Activated CD8-positive, alpha-beta memory T cell treated with anti-CD3 and anti-CD28 coated beads, Interleukin-2, amount 10 ng/mL, durations not matched to agents 7 days and 5 days (primary cell): ENCODE data around the gene TBATA. TPM values are rescaled to one million over a fixed set of nuclear protein-coding genes. Genes with fewer than 3 reads are reported as not detected.

ENCODE experiments used
- ATAC-seq: fragments of 150-1000 bp; cut with Tn5 transposase; one replicate; pipeline ENCODE4 v1.10.0; 2021; ENCODE audit warnings: moderate library complexity
- CTCF ChIA-PET: fragments of 350-600 bp; sonication (Branson Sonifier 250); formaldehyde crosslinking; loops from one replicate; lab custom pipeline; 2021; ENCODE audit warnings: antibody characterized with exemption; lab: Charles Lee
- DNase-seq: peaks from one replicate; pipeline ENCODE4 v3.0.0-alpha.2; 2020
- H3K27ac Mint-ChIP-seq: one replicate; pipeline ENCODE4 v1.8.0; 2021; ENCODE audit warnings: mild to moderate bottlenecking, mixed read lengths
- H3K27me3 Mint-ChIP-seq: one replicate; pipeline ENCODE4 v1.8.0; 2021; ENCODE audit warnings: mixed read lengths
- H3K36me3 Mint-ChIP-seq: one replicate; pipeline ENCODE4 v1.8.0; 2021; ENCODE audit warnings: mild to moderate bottlenecking, mixed read lengths
- H3K4me1 Mint-ChIP-seq: one replicate; pipeline ENCODE4 v1.8.0; 2021; ENCODE audit warnings: mixed read lengths
- H3K4me3 Mint-ChIP-seq: one replicate; pipeline ENCODE4 v1.8.0; 2021; ENCODE audit warnings: mild to moderate bottlenecking, moderate library complexity, mixed read lengths
- H3K9me3 Mint-ChIP-seq: one replicate; pipeline ENCODE4 v1.8.0; 2022; ENCODE audit warnings: low read depth, mixed read lengths
- total RNA-seq, 2 experiments: library from RNA; stranded (reverse); gene quantifications; one replicate each; pipeline ENCODE4 v1.2.3, GENCODE V29; 2021

The TBATA gene
- total RNA-seq, 2 experiments from 2014 or later, result not detected

DNA sequence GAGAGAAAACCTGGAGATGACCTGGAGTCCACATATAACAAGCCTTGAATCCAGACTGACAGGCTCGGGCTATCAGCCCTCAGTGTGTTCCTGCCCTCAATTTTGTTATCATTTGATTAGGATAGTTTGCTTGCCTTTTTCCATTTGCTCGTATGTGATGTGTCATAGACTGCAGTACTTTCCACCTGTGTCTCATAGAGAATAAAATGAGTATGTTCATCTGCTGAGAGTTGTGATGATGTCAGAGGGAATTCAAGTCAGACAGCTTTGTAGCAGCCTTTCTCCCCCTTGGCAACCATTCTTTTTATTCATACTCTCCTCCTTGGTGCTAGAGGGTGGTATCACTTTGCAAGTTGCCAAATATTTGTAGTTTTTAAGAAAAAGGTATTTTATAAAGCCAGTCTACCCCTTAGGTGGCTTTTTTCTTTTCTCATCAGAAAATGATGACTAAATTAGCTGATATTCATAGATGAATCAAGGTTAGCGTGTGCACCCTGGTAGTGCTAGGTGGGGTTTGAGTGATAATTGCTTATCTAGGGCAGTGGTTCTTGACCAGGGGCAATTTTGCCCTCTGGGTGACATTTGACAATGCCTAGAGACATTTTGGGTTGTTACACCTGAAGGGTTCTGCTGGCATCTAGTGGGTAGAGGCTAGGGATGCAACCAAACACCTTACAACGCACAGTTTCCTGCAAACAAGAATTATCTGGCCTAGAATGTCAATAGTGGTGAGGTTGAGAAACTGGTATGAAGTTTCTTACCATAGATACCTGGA lies 36.0 kb upstream of the TBATA start:
- Mint-ChIP-seq H3K9me3 (no peaks in the 10 kb centered on the region), H3K36me3 (peaks cover 22% of the 10 kb centered on the region), H3K27me3 (no peaks in the 10 kb centered on the region), H3K27ac (no peak overlapping the region), H3K4me1 (peaks cover 21% of the 10 kb centered on the region), H3K4me3 (no peak overlapping the region)
- ATAC-seq (peak; percentile 25), DNase-seq (no peak)
- CTCF ChIA-PET, result interaction anchor here (1.0 to 2.4 kb wide), 4 partner anchors 17 to 271 kb away, joined by 3 to 11 read pairs (median 3); no protein-coding TSS in a partner anchor

DNA sequence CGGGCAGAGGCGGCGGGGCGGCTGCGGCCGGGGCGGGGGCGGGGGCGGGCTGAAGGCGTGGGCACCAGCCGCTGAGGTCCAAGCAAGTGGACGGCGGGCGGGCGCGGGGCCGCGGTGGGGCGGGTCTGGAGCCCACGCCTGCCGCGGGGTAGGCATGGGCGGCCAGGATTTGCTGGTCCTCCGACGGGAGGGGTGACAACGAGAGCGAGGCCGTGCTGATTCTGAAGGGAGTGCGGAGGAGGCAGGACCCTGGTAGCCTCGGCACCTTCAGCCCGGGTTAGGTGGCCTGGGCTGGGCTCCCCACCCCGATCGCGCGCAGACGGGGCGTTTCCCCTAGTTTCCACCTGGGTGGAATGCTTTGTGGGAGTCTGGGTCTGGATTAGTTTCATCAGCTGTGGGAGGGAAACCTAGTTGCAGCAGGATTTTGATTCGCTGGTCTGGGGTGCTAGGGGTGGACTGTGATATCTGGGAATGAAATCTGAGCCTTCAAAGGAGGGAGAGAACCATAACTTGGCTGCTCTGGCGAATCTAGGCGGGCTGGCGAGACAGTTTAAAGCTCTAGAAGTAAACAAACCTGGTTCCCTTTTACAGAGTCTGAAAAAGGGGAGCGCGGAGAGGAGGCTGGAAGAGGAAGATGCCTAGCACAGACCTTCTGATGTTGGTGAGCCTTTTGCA lies 31.2 kb upstream of the TBATA start:
- Mint-ChIP-seq H3K27me3 (no peaks in the 10 kb centered on the region), H3K27ac (peak overlapping the region; percentile 58), H3K36me3 (peaks cover 11% of the 10 kb centered on the region), H3K4me1 (peaks cover 23% of the 10 kb centered on the region), H3K9me3 (no peaks in the 10 kb centered on the region), H3K4me3 (peak overlapping the region; percentile 80)
- DNase-seq, result peak; percentile 60
- ATAC-seq, result peak; percentile 61
- CTCF ChIA-PET, result interaction anchor here (0.7 to 3.8 kb wide), 13 partner anchors 10 to 411 kb away, joined by 3 to 33 read pairs (median 4); no protein-coding TSS in a partner anchor

DNA sequence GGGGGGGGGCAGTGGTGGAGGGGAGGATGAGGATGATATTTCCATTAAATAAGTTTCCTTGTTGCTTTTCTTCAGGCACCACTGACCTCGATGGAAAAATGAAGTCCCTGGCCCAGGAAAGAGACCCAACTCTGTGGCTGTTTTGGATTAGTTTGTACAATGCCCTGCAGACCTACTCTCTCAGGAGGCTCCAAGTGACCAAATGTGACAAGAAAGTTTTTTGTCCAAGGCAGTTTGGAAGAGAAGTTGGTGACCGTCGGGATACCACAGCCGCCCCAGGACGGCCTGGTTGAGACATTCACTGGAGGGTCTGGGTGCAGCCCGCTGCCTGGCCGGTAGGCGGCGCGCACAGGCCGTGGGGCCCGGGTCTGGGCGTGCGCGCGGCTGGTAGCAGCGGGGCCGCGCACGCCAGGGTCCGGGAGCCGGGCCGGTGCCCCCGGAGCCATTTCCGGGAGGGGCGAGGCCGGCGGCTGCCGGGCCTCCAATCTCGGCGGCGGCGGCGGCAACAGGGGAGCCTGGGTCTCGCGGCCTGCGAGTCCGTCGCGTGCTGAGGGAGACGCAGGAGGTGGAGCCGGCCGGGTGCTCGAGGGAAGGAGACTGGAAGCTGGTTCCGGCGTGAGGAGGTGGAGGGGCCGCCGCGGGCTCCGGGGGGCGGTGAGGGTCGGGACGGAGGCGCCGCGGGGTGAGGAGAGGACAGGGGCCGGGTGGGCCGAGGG lies 30.5 kb upstream of the TBATA start, which contains the start of gene SGPL1:
SGPL1 (plus strand) TSS at position 445 of the 716 bp plus-strand sequence. CDS start 906 bp downstream, outside the sequence.
- H3K27me3 Mint-ChIP-seq, result no peaks in the 10 kb centered on the region
- peak; percentile 87 for DNase-seq
- H3K9me3 Mint-ChIP-seq, result no peaks in the 10 kb centered on the region
- ATAC-seq, result peak; percentile 95
- peaks cover 21% of the 10 kb centered on the region for H3K4me1 Mint-ChIP-seq
- CTCF ChIA-PET, result interaction anchor here (0.7 to 3.8 kb wide), 17 partner anchors 9 to 411 kb away, joined by 3 to 33 read pairs (median 4); no protein-coding TSS in a partner anchor
- peaks cover 9% of the 10 kb centered on the region for H3K36me3 Mint-ChIP-seq
- peak within 1 kb of the TSS; percentile 67 for H3K27ac Mint-ChIP-seq
- H3K4me3 Mint-ChIP-seq, result peak within 1 kb of the TSS; percentile 80

DNA sequence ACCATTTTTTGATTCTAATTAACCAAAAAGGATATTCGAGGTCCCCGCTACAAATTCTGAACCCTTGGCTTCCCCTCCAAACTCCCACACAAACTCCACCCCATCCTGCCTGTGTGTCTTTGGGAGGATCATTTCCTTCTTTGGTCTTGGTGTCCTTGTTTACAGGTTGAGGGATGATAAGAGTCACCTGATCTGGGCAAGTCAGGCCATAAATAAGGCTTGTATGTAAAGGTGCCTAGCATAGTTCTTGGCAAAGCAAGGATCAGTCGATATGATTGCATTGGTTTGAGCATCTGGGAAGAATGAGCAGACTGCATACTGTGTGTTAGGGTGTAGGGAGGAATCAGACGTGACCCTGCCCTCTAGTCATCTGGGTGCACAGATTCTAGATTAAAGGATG lies 28.9 kb upstream of the TBATA start:
- Mint-ChIP-seq H3K4me3 (no peak overlapping the region), H3K9me3 (no peaks in the 10 kb centered on the region), H3K27me3 (no peaks in the 10 kb centered on the region), H3K36me3 (peaks cover 5% of the 10 kb centered on the region), H3K4me1 (peaks cover 17% of the 10 kb centered on the region), H3K27ac (no peak overlapping the region)
- DNase-seq (no peak), ATAC-seq (no peak)
- CTCF ChIA-PET, result interaction anchor here (0.9 to 3.8 kb wide), 4 partner anchors 64 to 265 kb away, joined by 3 to 12 read pairs (median 3); no protein-coding TSS in a partner anchor

DNA sequence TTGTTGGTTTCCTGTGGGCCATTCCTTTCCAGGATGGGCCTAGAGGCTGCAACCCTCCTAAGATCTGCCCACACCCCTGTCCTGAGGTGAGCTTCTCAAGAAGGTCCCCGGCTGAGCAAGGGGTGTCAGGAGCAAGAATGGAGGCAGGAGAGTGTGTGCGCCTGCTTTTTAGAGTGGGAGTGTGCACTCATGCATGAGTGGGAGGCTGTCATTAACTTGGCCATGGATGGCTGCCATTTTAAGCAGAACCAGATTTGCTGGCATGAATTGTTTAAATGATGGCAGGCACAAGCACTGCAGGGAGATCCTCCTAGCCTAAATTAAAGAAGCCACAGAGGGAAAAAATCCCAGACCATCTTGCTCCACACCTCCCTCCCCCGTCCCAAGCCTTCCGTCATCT lies 27.6 kb upstream of the TBATA start:
- ATAC-seq, result no peak
- CTCF ChIA-PET, result interaction anchor here (1.0 kb wide), 1 partner anchor 351 kb away, joined by 3 read pairs; no protein-coding TSS in a partner anchor
- DNase-seq, result no peak
- peaks cover 2% of the 10 kb centered on the region for H3K36me3 Mint-ChIP-seq
- no peaks in the 10 kb centered on the region for H3K27me3 Mint-ChIP-seq
- H3K4me1 Mint-ChIP-seq, result peaks cover 12% of the 10 kb centered on the region
- no peaks in the 10 kb centered on the region for H3K9me3 Mint-ChIP-seq
- no peak overlapping the region for H3K27ac Mint-ChIP-seq
- H3K4me3 Mint-ChIP-seq, result no peak overlapping the region

DNA sequence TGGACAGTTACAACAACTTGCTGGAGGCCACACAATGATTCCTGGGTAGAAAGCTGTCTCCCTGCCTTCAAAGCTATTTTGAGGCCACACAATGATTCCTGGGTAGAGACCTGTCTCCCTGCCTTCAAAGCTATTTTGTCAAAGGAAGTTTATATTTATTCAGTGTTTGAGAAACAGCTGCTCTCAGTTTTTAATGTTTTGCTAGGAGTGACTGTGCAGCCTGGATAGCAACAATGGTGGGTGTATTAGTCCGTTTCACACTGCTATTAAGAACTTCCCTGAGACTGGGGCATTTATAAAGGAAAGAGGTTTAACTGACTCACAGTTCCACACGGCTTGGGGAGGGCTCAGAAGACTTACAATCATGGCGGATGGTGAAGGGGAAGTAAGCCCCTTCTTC lies 26.7 kb upstream of the TBATA start:
- Mint-ChIP-seq H3K27ac (no peak overlapping the region), H3K4me3 (no peak overlapping the region), H3K9me3 (no peaks in the 10 kb centered on the region), H3K36me3 (no peaks in the 10 kb centered on the region), H3K27me3 (peaks cover 6% of the 10 kb centered on the region), H3K4me1 (peaks cover 8% of the 10 kb centered on the region)
- ATAC-seq, result no peak
- DNase-seq, result no peak
- CTCF ChIA-PET, result interaction anchor here (0.8 kb wide), 1 partner anchor 193 kb away, joined by 3 read pairs; no protein-coding TSS in a partner anchor

DNA sequence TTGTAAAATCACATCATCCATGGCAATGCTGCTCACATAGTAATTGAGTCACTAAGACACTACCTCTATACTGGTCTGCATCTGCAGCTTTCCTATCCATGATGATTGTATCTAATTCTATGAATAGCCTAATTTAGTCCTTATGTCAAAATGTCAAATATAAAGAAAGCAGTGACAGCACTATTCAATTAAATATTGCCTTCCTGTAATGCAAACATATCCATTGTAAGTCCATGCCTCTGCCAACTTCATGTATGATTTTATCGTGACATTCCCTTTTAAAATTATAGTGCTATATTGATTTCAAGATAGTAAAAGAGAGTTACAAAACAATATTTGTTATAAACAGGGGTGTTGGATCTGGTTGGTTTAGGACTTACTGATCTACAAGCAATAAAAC lies 25.8 kb upstream of the TBATA start:
- H3K36me3 Mint-ChIP-seq, result no peaks in the 10 kb centered on the region
- DNase-seq (no peak), ATAC-seq (no peak)
- no peak overlapping the region for H3K27ac Mint-ChIP-seq
- peaks cover 2% of the 10 kb centered on the region for H3K4me1 Mint-ChIP-seq
- H3K27me3 Mint-ChIP-seq, result peaks cover 6% of the 10 kb centered on the region
- CTCF ChIA-PET, result interaction anchor here (0.8 kb wide), 1 partner anchor 193 kb away, joined by 3 read pairs; no protein-coding TSS in a partner anchor
- no peaks in the 10 kb centered on the region for H3K9me3 Mint-ChIP-seq
- H3K4me3 Mint-ChIP-seq, result no peak overlapping the region

DNA sequence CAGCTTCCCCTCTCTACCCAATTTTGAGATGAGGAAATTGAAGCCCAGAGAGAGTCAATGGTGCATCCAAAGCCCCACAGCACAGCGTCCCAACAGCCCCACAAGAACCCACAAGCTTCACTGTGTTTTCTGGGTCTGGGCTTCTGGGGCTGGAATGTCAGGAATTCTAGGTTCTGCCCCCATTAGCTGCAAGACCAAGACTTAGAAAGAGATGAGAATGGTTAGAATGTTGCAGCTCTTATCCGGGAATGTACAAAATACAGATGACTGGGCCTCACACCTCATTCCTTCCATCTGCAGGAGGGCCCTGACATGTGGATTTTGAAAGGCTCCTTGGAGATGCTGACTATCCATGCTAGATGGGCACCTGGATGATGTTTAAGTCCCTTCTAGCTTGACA lies 24.5 kb upstream of the TBATA start:
- Mint-ChIP-seq H3K27ac (no peak overlapping the region), H3K36me3 (no peaks in the 10 kb centered on the region), H3K27me3 (peaks cover 8% of the 10 kb centered on the region), H3K4me3 (no peak overlapping the region), H3K4me1 (no peaks in the 10 kb centered on the region), H3K9me3 (no peaks in the 10 kb centered on the region)
- ATAC-seq, result no peak
- CTCF ChIA-PET, result interaction anchor here (1.2 to 1.3 kb wide), 2 partner anchors 61 to 260 kb away, joined by 3 to 4 read pairs; no protein-coding TSS in a partner anchor
- no peak for DNase-seq

DNA sequence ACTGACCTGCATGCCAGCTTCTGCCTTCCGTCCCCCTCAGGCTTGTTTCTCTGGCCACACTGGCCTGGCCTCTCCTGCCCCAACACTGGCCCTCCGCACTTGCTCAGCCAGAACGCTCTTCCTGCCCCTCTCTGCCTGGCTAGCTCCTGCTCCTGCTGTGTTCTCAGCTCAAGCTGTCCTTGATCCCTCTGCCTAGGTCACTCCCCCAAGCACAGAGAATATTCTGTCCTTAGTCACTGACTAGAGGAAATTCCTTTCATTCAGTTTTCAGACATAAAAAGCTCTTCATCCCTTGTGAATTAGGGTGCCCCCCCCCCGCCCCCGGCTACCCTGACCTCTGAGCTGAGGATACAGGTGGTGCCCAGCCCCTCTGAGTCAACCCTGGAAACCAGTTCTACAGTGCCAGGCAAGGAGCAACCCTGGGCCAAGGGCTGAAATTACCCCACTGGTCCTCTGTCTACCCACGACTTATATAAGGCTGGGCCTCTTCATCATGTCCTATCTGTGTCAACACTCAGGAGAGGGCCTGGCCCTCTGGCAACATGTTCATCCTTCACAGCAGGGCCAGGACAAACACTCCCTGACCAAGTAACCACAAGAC lies 23.9 kb upstream of the TBATA start:
- H3K27me3 Mint-ChIP-seq, result peaks cover 12% of the 10 kb centered on the region
- H3K4me3 Mint-ChIP-seq, result no peak overlapping the region
- ATAC-seq (no peak), DNase-seq (no peak)
- H3K36me3 Mint-ChIP-seq, result no peaks in the 10 kb centered on the region
- H3K9me3 Mint-ChIP-seq, result no peaks in the 10 kb centered on the region
- no peaks in the 10 kb centered on the region for H3K4me1 Mint-ChIP-seq
- no peak overlapping the region for H3K27ac Mint-ChIP-seq
- CTCF ChIA-PET, result interaction anchor here (0.7 to 1.3 kb wide), 4 partner anchors 62 to 259 kb away, joined by 3 to 4 read pairs (median 3); no protein-coding TSS in a partner anchor

DNA sequence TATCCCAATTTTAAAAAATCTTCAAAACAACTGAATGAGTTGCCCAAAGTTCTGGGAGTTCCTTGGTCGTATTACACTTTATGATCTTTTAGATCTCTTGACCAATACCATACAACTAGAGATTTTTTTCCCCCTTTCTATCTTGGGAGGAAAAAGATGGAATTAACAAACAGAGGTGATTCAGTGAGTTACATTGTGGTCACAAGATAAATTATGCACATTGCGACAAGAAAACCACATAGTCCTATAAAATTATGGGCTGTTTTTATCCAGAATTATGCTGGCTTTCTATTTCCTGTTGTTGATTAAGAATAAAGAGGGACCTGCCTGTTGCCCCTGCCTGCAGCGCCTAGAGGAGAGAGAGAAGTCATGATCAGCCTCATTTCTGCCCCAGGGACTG lies 22.4 kb upstream of the TBATA start:
- Mint-ChIP-seq H3K9me3 (no peaks in the 10 kb centered on the region), H3K4me1 (no peaks in the 10 kb centered on the region), H3K36me3 (no peaks in the 10 kb centered on the region), H3K27me3 (peaks cover 17% of the 10 kb centered on the region), H3K4me3 (no peak overlapping the region), H3K27ac (no peak overlapping the region)
- ATAC-seq, result no peak
- CTCF ChIA-PET, result no interaction called here
- DNase-seq, result no peak

DNA sequence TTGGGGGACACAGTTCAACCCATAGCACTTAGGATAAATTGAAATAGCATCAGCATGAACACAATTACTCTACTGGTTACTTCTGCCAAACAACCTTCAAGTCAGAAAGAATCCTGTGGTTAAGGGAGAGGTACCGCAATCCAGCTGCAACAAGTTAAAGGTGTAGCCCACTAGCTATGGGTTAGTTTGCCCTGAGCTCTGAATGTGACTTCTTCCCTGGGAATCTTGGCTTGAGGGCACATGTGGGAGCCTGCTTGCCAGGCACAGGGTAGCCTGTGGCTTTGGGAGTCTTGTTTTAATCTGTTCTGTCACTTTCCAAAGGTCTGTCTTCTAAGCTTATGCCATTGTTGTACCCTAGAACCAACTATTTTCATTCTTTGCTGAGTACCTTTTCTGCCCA lies 21.7 kb upstream of the TBATA start:
- ATAC-seq (no peak), DNase-seq (no peak)
- H3K27ac Mint-ChIP-seq, result no peak overlapping the region
- CTCF ChIA-PET, result interaction anchor here (1.4 kb wide), 1 partner anchor 10 kb away, joined by 3 read pairs; no protein-coding TSS in a partner anchor
- H3K4me3 Mint-ChIP-seq, result no peak overlapping the region
- H3K36me3 Mint-ChIP-seq, result no peaks in the 10 kb centered on the region
- H3K4me1 Mint-ChIP-seq, result no peaks in the 10 kb centered on the region
- no peaks in the 10 kb centered on the region for H3K9me3 Mint-ChIP-seq
- H3K27me3 Mint-ChIP-seq, result peaks cover 25% of the 10 kb centered on the region

DNA sequence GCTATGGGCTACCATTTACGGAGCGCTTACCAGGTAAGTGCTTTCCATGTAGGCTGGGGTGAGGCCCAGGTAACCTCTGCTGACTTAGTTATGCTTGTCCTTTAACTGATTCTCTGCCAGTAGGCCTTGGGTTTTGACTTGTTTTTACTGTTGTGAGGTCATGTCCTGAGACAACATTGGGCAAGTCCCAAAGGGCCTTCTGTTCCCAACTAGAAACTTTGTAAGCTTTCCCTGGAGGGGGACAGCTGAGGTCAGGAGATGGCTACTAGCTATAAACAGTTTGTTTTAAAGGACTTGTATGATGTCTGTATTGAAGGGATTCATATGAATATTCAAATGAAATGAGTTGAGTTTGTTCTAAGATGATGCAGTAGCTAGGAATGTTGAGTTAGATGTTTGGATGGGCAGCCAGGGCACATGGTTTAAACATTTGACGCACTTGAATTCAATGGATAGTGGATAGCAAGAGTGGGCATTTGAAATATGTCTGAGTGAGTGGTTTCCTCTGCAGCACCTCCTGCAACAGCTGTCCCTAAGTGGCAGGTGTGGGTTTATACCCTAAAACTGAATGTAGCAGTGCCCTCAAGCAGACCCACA lies 20.5 kb upstream of the TBATA start:
- H3K4me1 Mint-ChIP-seq, result no peaks in the 10 kb centered on the region
- CTCF ChIA-PET, result interaction anchor here (1.4 kb wide), 1 partner anchor 11 kb away, joined by 3 read pairs; no protein-coding TSS in a partner anchor
- H3K27me3 Mint-ChIP-seq, result peaks cover 31% of the 10 kb centered on the region
- no peak for ATAC-seq
- no peak for DNase-seq
- no peak overlapping the region for H3K4me3 Mint-ChIP-seq
- no peaks in the 10 kb centered on the region for H3K36me3 Mint-ChIP-seq
- H3K9me3 Mint-ChIP-seq, result no peaks in the 10 kb centered on the region
- H3K27ac Mint-ChIP-seq, result no peak overlapping the region
